Measurements from ENCODE around the gene APPBP2. TPM values are rescaled to one million over a fixed set of nuclear protein-coding genes. Genes with fewer than 3 reads are reported as not detected.
"Not testable (repeated sequence)": the region's sequence is repeated elsewhere in the genome, so short reads cannot be mapped to it uniquely, and the experiment has no call there.

Gene APPBP2
- total RNA-seq, 4 donors from 2014 or later, result 22.0 to 35.8 (median 30.9) TPM

DNA sequence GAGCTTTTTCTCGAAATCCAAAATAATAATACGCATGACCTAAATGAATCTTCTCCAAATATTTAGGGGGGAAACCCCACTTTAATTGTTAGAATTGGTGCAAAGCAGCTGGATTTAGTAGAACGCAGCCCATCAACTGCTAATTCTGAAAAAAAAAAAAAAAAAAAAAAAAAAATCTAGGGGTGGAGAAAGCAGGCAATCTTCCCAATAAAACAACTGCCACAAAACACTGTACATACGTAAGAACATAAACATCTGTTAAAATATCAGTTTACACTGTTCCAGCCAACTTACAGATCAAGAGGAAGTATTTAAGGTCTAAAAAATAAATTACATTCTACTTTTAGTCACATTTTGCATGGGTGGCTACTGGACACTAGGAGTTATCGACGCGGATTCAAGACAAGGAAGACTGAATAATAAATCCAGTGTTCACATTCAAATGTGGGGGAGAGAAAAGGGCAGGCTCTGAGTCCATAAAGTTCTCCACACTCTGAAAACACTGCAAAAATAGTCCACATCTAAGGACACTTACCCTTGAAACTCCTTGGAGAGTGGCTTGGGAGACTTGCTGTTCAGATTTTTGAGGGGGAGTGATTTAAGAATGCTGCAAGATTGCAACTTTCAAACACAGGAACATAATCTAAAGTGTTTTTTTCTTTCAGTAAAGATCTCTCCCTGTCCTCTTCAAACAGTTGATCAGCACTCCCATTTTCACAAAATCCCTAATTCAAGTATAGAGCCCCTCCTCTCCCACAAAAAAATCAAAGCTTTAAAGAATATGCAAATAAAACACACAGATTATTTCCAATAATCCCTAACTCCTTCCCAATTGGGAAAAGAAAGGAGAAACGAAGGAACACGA, 1.3 kb downstream of the APPBP2 start:
- TF ChIP-seq, protein P1, sequence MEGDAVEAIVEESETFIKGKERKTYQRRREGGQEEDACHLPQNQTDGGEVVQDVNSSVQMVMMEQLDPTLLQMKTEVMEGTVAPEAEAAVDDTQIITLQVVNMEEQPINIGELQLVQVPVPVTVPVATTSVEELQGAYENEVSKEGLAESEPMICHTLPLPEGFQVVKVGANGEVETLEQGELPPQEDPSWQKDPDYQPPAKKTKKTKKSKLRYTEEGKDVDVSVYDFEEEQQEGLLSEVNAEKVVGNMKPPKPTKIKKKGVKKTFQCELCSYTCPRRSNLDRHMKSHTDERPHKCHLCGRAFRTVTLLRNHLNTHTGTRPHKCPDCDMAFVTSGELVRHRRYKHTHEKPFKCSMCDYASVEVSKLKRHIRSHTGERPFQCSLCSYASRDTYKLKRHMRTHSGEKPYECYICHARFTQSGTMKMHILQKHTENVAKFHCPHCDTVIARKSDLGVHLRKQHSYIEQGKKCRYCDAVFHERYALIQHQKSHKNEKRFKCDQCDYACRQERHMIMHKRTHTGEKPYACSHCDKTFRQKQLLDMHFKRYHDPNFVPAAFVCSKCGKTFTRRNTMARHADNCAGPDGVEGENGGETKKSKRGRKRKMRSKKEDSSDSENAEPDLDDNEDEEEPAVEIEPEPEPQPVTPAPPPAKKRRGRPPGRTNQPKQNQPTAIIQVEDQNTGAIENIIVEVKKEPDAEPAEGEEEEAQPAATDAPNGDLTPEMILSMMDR (IDR thresholded peaks at IDR 0.05), result no peak
- ATAC-seq (ENCODE audit: low FRiP score), result no peak

GRCh38 chr17:60523822-60524221, 2.2 kb downstream of the APPBP2 start:
- no peak for DNase-seq (ENCODE audit: low spot score)
- no peak for ATAC-seq (ENCODE audit: low FRiP score)
- TF ChIP-seq, protein P1 (IDR thresholded peaks at IDR 0.05), result no peak

More for the DNA sequence above, 1.3 kb downstream of the APPBP2 start:
- no peak for DNase-seq (ENCODE audit: low spot score)

GRCh38 chr17:60522889-60523626, 3.0 kb downstream of the APPBP2 start:
- ATAC-seq (ENCODE audit: low FRiP score), result no peak

DNA sequence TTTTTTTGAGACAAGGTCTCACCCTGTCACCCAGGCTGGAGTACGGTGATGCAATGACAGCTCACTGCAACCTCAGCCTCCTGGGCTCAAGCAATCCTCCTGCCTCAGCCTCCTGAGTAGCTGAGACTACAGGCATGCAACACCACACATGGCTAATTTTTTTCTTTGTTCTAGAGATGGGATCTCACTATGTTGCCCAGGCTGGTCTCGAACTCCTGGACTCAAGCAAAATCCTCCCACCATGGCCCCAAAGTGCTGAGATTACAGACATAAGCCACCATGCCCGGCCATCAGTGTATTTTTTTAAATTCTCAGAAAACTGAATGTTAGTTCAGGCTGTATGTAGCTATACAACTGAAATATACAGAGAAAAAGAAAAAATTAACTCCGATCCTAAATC, 6.2 kb downstream of the APPBP2 start:
- TF ChIP-seq, protein P1 (IDR thresholded peaks at IDR 0.05), result no peak
- ATAC-seq (ENCODE audit: low FRiP score), result no peak
- no peak for DNase-seq (ENCODE audit: low spot score)

More at GRCh38 chr17:60522889-60523626, 3.0 kb downstream of the APPBP2 start:
- no peak for DNase-seq (ENCODE audit: low spot score)
- TF ChIP-seq, protein P1 (IDR thresholded peaks at IDR 0.05), result no peak

DNA sequence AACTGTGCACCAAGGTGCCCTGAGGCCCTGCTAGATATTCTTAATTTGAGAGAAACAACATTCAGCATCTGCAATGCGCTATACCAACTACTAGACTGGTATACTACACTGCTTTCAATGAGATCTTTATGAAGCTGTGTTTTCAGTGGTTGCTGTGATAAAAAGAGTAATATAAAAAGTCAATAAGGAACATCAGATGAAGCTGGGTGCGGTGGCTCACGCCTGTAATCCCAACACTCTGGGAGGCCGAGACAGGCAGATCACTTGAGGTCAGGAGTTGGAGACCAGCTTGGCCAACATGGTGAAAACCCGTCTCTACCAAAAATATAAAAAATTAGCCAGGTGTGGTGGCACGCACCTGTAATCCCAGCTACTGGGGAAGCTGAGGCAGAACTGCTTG, 10.4 kb downstream of the APPBP2 start:
- not testable (repeated sequence) for DNase-seq (ENCODE audit: low spot score); ATAC-seq (ENCODE audit: low FRiP score)

GRCh38 chr17:60515199-60515598, 10.8 kb downstream of the APPBP2 start:
- DNase-seq (ENCODE audit: low spot score); ATAC-seq (ENCODE audit: low FRiP score): not testable (repeated sequence)

DNA sequence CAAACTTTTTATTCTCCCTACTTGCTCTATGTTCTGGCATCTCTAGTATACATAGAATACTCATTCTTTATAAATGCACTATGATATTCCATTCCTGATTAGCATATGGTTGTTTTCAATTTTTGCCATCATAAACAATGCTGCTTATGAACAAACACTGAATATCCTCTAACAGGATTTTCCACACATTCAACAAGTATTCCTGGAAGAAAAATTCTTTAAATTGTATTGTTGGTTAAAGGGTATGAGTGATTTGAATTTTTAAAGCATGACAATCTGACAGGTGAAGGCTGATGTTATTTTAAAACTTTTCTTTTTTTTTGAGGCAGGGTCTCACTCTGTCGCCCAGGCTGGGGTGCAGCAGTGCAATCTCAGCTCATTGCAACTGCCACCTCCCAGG, 11.5 kb downstream of the APPBP2 start:
- DNase-seq (ENCODE audit: low spot score), result no peak
- no peak for ATAC-seq (ENCODE audit: low FRiP score)
- TF ChIP-seq, protein P1 (IDR thresholded peaks at IDR 0.05), result no peak

GRCh38 chr17:60514053-60514452, 12.0 kb downstream of the APPBP2 start:
- DNase-seq (ENCODE audit: low spot score) (no peak), ATAC-seq (ENCODE audit: low FRiP score) (no peak)
- TF ChIP-seq, protein P1 (IDR thresholded peaks at IDR 0.05), result no peak

Measured in omental fat pad (tissue), 4 donors.